ENCODE results near the gene TRIM56. TPM values are rescaled to one million over a fixed set of nuclear protein-coding genes. Genes with fewer than 3 reads are reported as not detected.
"Not testable (repeated sequence)": the region's sequence is repeated elsewhere in the genome, so short reads cannot be mapped to it uniquely, and the experiment has no call there.

The TRIM56 gene
- total and polyA plus RNA-seq, 9 of the 15 experiments (the other 6 are each of a cell fraction or from before 2014, with no cell fraction given) = 2.0 to 29.7 (median 11.6) TPM

GRCh38 chr7:101065162-101065561, 20.1 kb upstream of the TRIM56 start:
- 0% methylated on average over 3 of the region's 3 CpGs for WGBS (ENCODE audit: insufficient coverage, low coverage, missing lambda C conversion rate)
- ChIA-PET POLR2A (interaction anchor here (0.6 kb wide), 1 partner anchor 346 kb away, joined by 3 read pairs; no protein-coding TSS in a partner anchor), CTCF (ENCODE audit: low intra/inter-chr PET ratio) (interaction anchor here (0.6 kb wide), 1 partner anchor 350 kb away, joined by 3 read pairs; no protein-coding TSS in a partner anchor)
- intact Hi-C loops (cut with micrococcal nuclease); H4K20me1 ChIP-seq (replicated peaks; ENCODE audit: control insufficient read depth, insufficient read depth, low read length); H3K4me1 ChIP-seq (replicated peaks in 1 of 2; ENCODE audit: control insufficient read depth in 2 of 2, insufficient read depth in 2 of 2, low read length in 2 of 2); BruUV-seq (replicated peaks); H3K27ac ChIP-seq (ENCODE audit: extremely low read depth, low read depth, low read length); H2AFZ ChIP-seq (ENCODE audit: low read depth, low read length); H3K4me3 ChIP-seq; H3K79me2 ChIP-seq (ENCODE audit: control insufficient read depth, insufficient read depth, low read length); H3K4me2 ChIP-seq (ENCODE audit: insufficient read depth, low read length); in situ Hi-C loops (cut with MboI); H3K9me3 ChIP-seq (replicated peaks; ENCODE audit: control insufficient read depth, insufficient read depth, low read depth, low read length); FAIRE-seq; H3K9me1 ChIP-seq (ENCODE audit: control insufficient read depth, insufficient read depth, low read length); H3K36me3 ChIP-seq (ENCODE audit: control insufficient read depth, insufficient read depth, low read length); ATAC-seq; H3K9ac ChIP-seq (ENCODE audit: insufficient read depth in 1 of 2, low read depth in 2 of 2, low read length in 2 of 2); DNase-seq (ENCODE audit: extremely low read depth in 1 of 4, low spot score in 3 of 4): not testable (repeated sequence)
- TF ChIP-seq KDM1A (IDR thresholded peaks at IDR 0.05) (peak in 1 of 2 experiments; percentile 26; a peak in 1 of 4 replicates), ZNF121 (CRISPR knock-in tag; conservative IDR thresholded peaks at IDR 0.05) (peak; percentile 98), BCOR (IDR thresholded peaks at IDR 0.05) (peak; percentile 60)
- H3K27me3 ChIP-seq (ENCODE audit: control insufficient read depth in 2 of 2, insufficient read depth in 2 of 2, low read length in 2 of 2) = peaks cover 41 to 91% of the 10 kb centered on the region in 2 experiments

DNA sequence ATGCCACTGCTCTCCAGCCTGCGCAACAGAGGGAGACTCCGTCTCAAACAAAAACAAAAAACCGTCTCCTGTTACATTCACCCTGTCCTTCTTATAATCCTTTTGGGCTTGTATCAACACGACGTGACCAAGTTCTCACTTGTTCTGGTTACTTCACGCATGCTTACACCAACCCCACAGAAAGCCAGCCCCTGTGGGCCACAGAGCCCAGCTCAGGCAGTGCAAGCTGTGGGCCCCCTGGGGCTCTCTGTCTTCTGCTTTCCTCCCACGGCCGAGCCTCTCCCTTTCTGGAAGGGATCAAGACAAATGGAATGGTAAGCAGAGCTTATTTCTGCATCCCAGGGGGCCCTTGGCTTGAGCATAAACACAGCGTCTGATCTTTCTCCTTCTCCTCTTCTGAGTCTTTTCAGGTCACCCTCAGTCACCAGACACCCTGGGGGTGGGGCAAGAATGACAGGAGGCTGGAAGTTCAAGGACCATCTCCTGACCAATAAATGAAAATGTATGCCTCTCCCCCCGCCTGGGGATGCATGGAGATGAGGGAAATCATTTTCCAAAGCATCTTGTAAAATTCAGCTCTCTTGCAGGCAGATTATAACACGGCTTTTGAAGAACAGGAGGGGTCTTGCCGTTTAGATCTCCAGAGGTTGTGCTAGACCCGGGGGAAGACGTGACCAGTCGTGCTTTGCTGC, 19.0 kb upstream of the TRIM56 start:
- DNase-seq (ENCODE audit: extremely low read depth in 1 of 4, low spot score in 3 of 4) (no peak), FAIRE-seq (no peak), ATAC-seq (peak; percentile 29; the same call in 2 of the 3 replicates)
- in situ Hi-C loops (cut with MboI) = no loop called here
- TF ChIP-seq, protein P1, sequence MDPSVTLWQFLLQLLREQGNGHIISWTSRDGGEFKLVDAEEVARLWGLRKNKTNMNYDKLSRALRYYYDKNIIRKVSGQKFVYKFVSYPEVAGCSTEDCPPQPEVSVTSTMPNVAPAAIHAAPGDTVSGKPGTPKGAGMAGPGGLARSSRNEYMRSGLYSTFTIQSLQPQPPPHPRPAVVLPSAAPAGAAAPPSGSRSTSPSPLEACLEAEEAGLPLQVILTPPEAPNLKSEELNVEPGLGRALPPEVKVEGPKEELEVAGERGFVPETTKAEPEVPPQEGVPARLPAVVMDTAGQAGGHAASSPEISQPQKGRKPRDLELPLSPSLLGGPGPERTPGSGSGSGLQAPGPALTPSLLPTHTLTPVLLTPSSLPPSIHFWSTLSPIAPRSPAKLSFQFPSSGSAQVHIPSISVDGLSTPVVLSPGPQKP (CRISPR knock-in tag; IDR thresholded peaks at IDR 0.05) = no peak
- TF ChIP-seq PRPF4 (IDR thresholded peaks at IDR 0.05; ENCODE audit: insufficient read depth, low read depth, low read length, poor library complexity, severe bottlenecking) = no peak
- TF ChIP-seq, protein P2, sequence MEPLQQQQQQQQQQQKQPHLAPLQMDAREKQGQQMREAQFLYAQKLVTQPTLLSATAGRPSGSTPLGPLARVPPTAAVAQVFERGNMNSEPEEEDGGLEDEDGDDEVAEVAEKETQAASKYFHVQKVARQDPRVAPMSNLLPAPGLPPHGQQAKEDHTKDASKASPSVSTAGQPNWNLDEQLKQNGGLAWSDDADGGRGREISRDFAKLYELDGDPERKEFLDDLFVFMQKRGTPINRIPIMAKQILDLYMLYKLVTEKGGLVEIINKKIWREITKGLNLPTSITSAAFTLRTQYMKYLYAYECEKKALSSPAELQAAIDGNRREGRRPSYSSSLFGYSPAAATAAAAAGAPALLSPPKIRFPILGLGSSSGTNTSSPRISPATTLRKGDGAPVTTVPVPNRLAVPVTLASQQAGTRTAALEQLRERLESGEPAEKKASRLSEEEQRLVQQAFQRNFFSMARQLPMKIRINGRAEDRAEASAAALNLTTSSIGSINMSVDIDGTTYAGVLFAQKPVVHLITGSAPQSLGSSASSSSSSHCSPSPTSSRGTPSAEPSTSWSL (CRISPR knock-in tag; IDR thresholded peaks at IDR 0.05; ENCODE audit: borderline replicate concordance) = no peak
- no peak for TF ChIP-seq DIDO1 (tag; IDR thresholded peaks at IDR 0.05; ENCODE audit: low read depth)
- TF ChIP-seq FOSL1 (tag; conservative IDR thresholded peaks at IDR 0.05) = no peak
- no peak for TF ChIP-seq CHCHD3 (CRISPR knock-in tag; IDR thresholded peaks at IDR 0.05)
- TF ChIP-seq E2F6 (IDR thresholded peaks at IDR 0.05; ENCODE audit: borderline replicate concordance in 1 of 2, extremely low read depth in 1 of 2, insufficient read depth in 1 of 2, insufficient read length in 1 of 2, low read depth in 1 of 2, low read length in 1 of 2, poor library complexity in 1 of 2, severe bottlenecking in 1 of 2) = no peak
- Histone ChIP-seq H4K20me1 (replicated peaks; ENCODE audit: control insufficient read depth, insufficient read depth, low read length) (no peaks in the 10 kb centered on the region), H3K9ac (ENCODE audit: insufficient read depth in 1 of 2, low read depth in 2 of 2, low read length in 2 of 2) (peak overlapping the region in 1 of 2 experiments; percentile 1; a peak in 2 of 4 replicates), H3K4me2 (ENCODE audit: insufficient read depth, low read length) (no peak overlapping the region), H3K27ac (ENCODE audit: extremely low read depth, low read depth, low read length) (no peak overlapping the region), H3K79me2 (ENCODE audit: control insufficient read depth, insufficient read depth, low read length) (no peaks in the 10 kb centered on the region), H3K4me1 (replicated peaks in 1 of 2; ENCODE audit: control insufficient read depth in 2 of 2, insufficient read depth in 2 of 2, low read length in 2 of 2) (no peaks in the 10 kb centered on the region; a peak in 1 of 5 replicates), H3K9me3 (replicated peaks; ENCODE audit: control insufficient read depth, insufficient read depth, low read depth, low read length) (no peaks in the 10 kb centered on the region), H3K4me3 (no peak overlapping the region), H3K36me3 (ENCODE audit: control insufficient read depth, insufficient read depth, low read length) (no peaks in the 10 kb centered on the region), H3K9me1 (ENCODE audit: control insufficient read depth, insufficient read depth, low read length) (no peaks in the 10 kb centered on the region), H2AFZ (ENCODE audit: low read depth, low read length) (no peak overlapping the region), H3K27me3 (ENCODE audit: control insufficient read depth in 2 of 2, insufficient read depth in 2 of 2, low read length in 2 of 2) (peaks cover 43 to 87% of the 10 kb centered on the region in 2 experiments)
- BruUV-seq (replicated peaks) = no TSS peak
- POLR2A ChIA-PET = interaction anchor here (0.6 to 0.9 kb wide), 3 partner anchors 14 to 180 kb away, joined by 3 to 5 read pairs (median 3); no protein-coding TSS in a partner anchor
- CTCF ChIA-PET (ENCODE audit: low intra/inter-chr PET ratio) = no interaction called here
- 2% methylated on average over 15 of the region's 15 CpGs for WGBS (ENCODE audit: insufficient coverage, low coverage, missing lambda C conversion rate)
- intact Hi-C loops (cut with micrococcal nuclease) = no loop called here

All from K562 (cell line).